HepG2 (cell line): ENCODE results near the gene DENND1C. TPM values are rescaled to one million over a fixed set of nuclear protein-coding genes. Genes with fewer than 3 reads are reported as not detected.

Experiments
- CAMTA2 ChIP-seq: sonication (generic); formaldehyde crosslinking; IDR thresholded peaks from 2 replicates; pipeline ENCODE4 v1.4.0; 2020; ENCODE audit warnings: mild to moderate bottlenecking, missing genetic modification reagents, borderline replicate concordance
- CERS6 ChIP-seq: sonication (generic); formaldehyde crosslinking; IDR thresholded peaks from 2 replicates; pipeline ENCODE4 v1.5.0; 2020; ENCODE audit warnings: missing genetic modification reagents
- GMEB1 ChIP-seq: sonication (generic); formaldehyde crosslinking; IDR thresholded peaks from 2 replicates; pipeline ENCODE4 v1.5.1; 2020; ENCODE audit warnings: missing genetic modification reagents, mild to moderate bottlenecking, borderline replicate concordance
- GTF2F1 ChIP-seq: fragments of 150-350 bp; IDR thresholded peaks from 2 replicates; pipeline ENCODE4 v1.6.1; 2014; ENCODE audit warnings: low read length
- HNRNPUL1 ChIP-seq: fragments of 200-400 bp; formaldehyde crosslinking; IDR thresholded peaks from 2 replicates; pipeline ENCODE4 v1.6.1; 2017; ENCODE audit warnings: low read depth, mild to moderate bottlenecking, low read length, moderate library complexity
- IRX3 ChIP-seq: sonication (generic); formaldehyde crosslinking; IDR thresholded peaks from 2 replicates; pipeline ENCODE4 v1.8.1; 2023; ENCODE audit warnings: mild to moderate bottlenecking, low read depth, missing genetic modification reagents, borderline replicate concordance
- JUN ChIP-seq: sonication (generic); formaldehyde crosslinking; IDR thresholded peaks from 2 replicates; pipeline ENCODE4 v1.4.0; 2020; ENCODE audit warnings: mild to moderate bottlenecking, missing genetic modification reagents
- KDM1A ChIP-seq: IDR thresholded peaks from 2 replicates; pipeline ENCODE4 v1.6.1; 2016; ENCODE audit warnings: missing compliant biosample characterization
- MLXIP ChIP-seq: sonication (generic); formaldehyde crosslinking; IDR thresholded peaks from 2 replicates; pipeline ENCODE4 v1.9.0; 2021; ENCODE audit warnings: missing genetic modification reagents, borderline replicate concordance
- MNT ChIP-seq: fragments of 450-650 bp; IDR thresholded peaks from 2 replicates; pipeline ENCODE4 v1.6.1; 2016
- MZF1 ChIP-seq: sonication (generic); formaldehyde crosslinking; IDR thresholded peaks from 2 replicates; pipeline ENCODE4 v1.8.1; 2023; ENCODE audit warnings: mild to moderate bottlenecking, missing genetic modification reagents, borderline replicate concordance
- NFATC3 ChIP-seq: sonication (generic); formaldehyde crosslinking; IDR thresholded peaks from 2 replicates; pipeline ENCODE4 v1.5.1; 2020; ENCODE audit warnings: mild to moderate bottlenecking, missing genetic modification reagents
- RBM39 ChIP-seq: fragments of 200-400 bp; formaldehyde crosslinking; IDR thresholded peaks from one replicate; pipeline ENCODE4 v1.6.1; 2018; ENCODE audit warnings: antibody characterized with exemption, mild to moderate bottlenecking, low read depth, low read length; ENCODE audit not compliant: poor library complexity, severe bottlenecking
- TCF7 ChIP-seq: sonication (generic); IDR thresholded peaks from 2 replicates; pipeline ENCODE4 v1.6.1; 2016; ENCODE audit warnings: antibody characterized with exemption, low read depth
- ZNF205 ChIP-seq: IDR thresholded peaks from 2 replicates; pipeline ENCODE4 v1.6.1; 2018; ENCODE audit warnings: missing biosample characterization, missing genetic modification reagents
- ZNF3 ChIP-seq: IDR thresholded peaks from 2 replicates; pipeline ENCODE4 v1.7.0; 2017; ENCODE audit warnings: inconsistent platforms
- ZNF574 ChIP-seq: sonication (generic); formaldehyde crosslinking; IDR thresholded peaks from 2 replicates; pipeline ENCODE4 v1.4.0; 2020; ENCODE audit warnings: missing genetic modification reagents
- ZNF615 ChIP-seq: sonication (generic); formaldehyde crosslinking; IDR thresholded peaks from 2 replicates; pipeline ENCODE4 v1.5.0; 2020; ENCODE audit warnings: mild to moderate bottlenecking, missing genetic modification reagents, borderline replicate concordance
- ZNF678 ChIP-seq: sonication (generic); formaldehyde crosslinking; IDR thresholded peaks from 2 replicates; pipeline ENCODE4 v1.4.0; 2020; ENCODE audit warnings: mild to moderate bottlenecking, missing genetic modification reagents
- polyA plus RNA-seq, 8 experiments: library from polyadenylated mRNA; depleted of rRNA in 3 of 8; stranded (reverse) in 7 of 8; unstranded in 1 of 8; fragments of >200 nt; fragmentation: Illumina TruSeq in 4 of 8; extraction: Trizol in 4 of 8; gene quantifications; 2 replicates each; pipeline versions ENCODE4 v1.2.1 to v1.2.3, GENCODE V29; 2011 to 2016; ENCODE audit warnings: low read depth in 4 of 8, missing spikeins in 1 of 8, mixed read lengths in 1 of 8; ENCODE audit not compliant: insufficient read depth in 1 of 8
- total RNA-seq, 5 experiments: library from RNA; depleted of rRNA; stranded (reverse); fragments of >200 nt; fragmentation: Illumina TruSeq; extraction: Trizol; gene quantifications; 2 replicates each; pipeline ENCODE4 v1.2.3, GENCODE V29; 2016; ENCODE audit warnings: low read depth in 1 of 5

Gene DENND1C
- total and polyA plus RNA-seq, 2 of the 13 experiments (the other 11 are each of a cell fraction or from before 2014, with no cell fraction given), result 0.04 to 0.73 TPM

- TF ChIP-seq IRX3 (CRISPR knock-in tag) (no peak), ZNF205 (CRISPR knock-in tag) (0 out of 2 replicates have a peak, but pooled peaks have one; percentile 30), MLXIP (CRISPR knock-in tag) (peak; percentile 57; the same call in 1 of the 2 replicates), RBM39 (no peak), CAMTA2 (CRISPR knock-in tag) (no peak), TCF7 (0 out of 2 replicates have a peak, but pooled peaks have one; percentile 11), CERS6 (CRISPR knock-in tag) (no peak), JUN (CRISPR knock-in tag) (no peak), GTF2F1 (no peak), NFATC3 (CRISPR knock-in tag) (no peak), GMEB1 (CRISPR knock-in tag) (no peak), MZF1 (CRISPR knock-in tag) (no peak), ZNF3 (CRISPR knock-in tag) (no peak), HNRNPUL1 (no peak), KDM1A (CRISPR knock-in tag) (peak; percentile 26; the same call in 1 of the 2 replicates), ZNF574 (peak; percentile 74), ZNF678 (CRISPR knock-in tag) (no peak), MNT (peak; percentile 98), ZNF615 (CRISPR knock-in tag) (no peak)
These were observed 27.8 kb upstream of the DENND1C start (continued) for GRCh38 chr19:6509118-6509971.
